Loucy (cell line): ENCODE measurements around the gene USP11.

Experiments
- EZH2phosphoT487 ChIP-seq: fragments of 200-600 bp; IDR thresholded peaks from 2 replicates; pipeline ENCODE4 v1.6.1; 2018; ENCODE audit warnings: antibody characterized with exemption, mild to moderate bottlenecking, moderate library complexity, borderline replicate concordance
- TF ChIP-seq, protein P1 (sequence below): fragments of 200-600 bp; sonication (generic); conservative IDR thresholded peaks from 2 replicates; pipeline ENCODE4 v1.5.1; 2014; ENCODE audit warnings: mild to moderate bottlenecking, antibody characterized with exemption, low read length

DNA sequence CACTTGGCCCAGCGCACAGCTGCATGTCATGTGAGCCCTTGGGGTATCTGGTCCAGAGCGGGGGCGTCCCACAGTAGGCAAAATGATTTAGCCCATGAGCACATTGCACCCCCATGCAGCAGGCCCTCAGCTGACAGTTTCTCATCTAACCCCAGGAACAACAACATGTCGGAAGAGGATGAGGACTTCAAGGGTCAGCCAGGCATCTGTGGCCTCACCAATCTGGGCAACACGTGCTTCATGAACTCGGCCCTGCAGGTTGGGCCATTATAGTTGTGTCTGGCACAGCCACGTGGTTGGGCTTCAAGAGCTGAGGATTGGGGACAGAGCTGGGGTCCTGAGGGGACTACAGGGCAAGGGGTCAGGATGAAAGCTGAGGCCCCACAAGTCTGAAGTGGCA, 7.8 kb downstream of the USP11 start:
- no peak for TF ChIP-seq EZH2phosphoT487
- TF ChIP-seq, protein P1, sequence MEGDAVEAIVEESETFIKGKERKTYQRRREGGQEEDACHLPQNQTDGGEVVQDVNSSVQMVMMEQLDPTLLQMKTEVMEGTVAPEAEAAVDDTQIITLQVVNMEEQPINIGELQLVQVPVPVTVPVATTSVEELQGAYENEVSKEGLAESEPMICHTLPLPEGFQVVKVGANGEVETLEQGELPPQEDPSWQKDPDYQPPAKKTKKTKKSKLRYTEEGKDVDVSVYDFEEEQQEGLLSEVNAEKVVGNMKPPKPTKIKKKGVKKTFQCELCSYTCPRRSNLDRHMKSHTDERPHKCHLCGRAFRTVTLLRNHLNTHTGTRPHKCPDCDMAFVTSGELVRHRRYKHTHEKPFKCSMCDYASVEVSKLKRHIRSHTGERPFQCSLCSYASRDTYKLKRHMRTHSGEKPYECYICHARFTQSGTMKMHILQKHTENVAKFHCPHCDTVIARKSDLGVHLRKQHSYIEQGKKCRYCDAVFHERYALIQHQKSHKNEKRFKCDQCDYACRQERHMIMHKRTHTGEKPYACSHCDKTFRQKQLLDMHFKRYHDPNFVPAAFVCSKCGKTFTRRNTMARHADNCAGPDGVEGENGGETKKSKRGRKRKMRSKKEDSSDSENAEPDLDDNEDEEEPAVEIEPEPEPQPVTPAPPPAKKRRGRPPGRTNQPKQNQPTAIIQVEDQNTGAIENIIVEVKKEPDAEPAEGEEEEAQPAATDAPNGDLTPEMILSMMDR: no peak
